ENCODE results near the gene AJM1. TPM values are rescaled to one million over a fixed set of nuclear protein-coding genes. Genes with fewer than 3 reads are reported as not detected.

AJM1 gene
- total RNA-seq, 1 donor from 2014 or later: 1.6 TPM

GRCh38 chr9:136886610-136887597 lies 44.6 kb downstream of the AJM1 start:
- Mint-ChIP-seq H3K36me3 (ENCODE audit: low read depth) (peaks cover 28% of the 10 kb centered on the region), H3K9me3 (no peaks in the 10 kb centered on the region), H3K4me1 (peaks cover 35% of the 10 kb centered on the region), H3K27me3 (no peaks in the 10 kb centered on the region), H3K27ac (peak overlapping the region; percentile 88), H3K4me3 (peak overlapping the region; percentile 91)
- ChIA-PET CTCF (interaction anchor here (0.9 to 1.9 kb wide), 4 partner anchors 15 to 142 kb away, joined by 3 to 5 read pairs (median 4); no protein-coding TSS in a partner anchor), POLR2A (interaction anchor here (0.6 to 3.8 kb wide), 13 partner anchors 10 to 282 kb away, joined by 3 to 95 read pairs (median 7); partner anchors contain the start of genes AJM1, EDF1 and PAXX)
- intact Hi-C loops (cut with micrococcal nuclease): loop anchor here (1.0 to 10.0 kb wide), 6 partner anchors 15 to 338 kb away; partner anchors contain the start of genes CYSRT1, FBXW5, PHPT1 and RABL6
- ATAC-seq (ENCODE audit: low read depth): peak; percentile 26
- DNase-seq: no peak
- no peak for TF ChIP-seq CTCF (IDR thresholded peaks at IDR 0.05)

GRCh38 chr9:136888454-136888853 lies 46.2 kb downstream of the AJM1 start:
- intact Hi-C loops (cut with micrococcal nuclease): loop anchor here (10.0 kb wide), 1 partner anchor 336 kb away; the partner anchor contains the start of genes CYSRT1, RNF208 and RNF224
- no peak for TF ChIP-seq CTCF (IDR thresholded peaks at IDR 0.05)

GRCh38 chr9:136889858-136890257 lies 47.6 kb downstream of the AJM1 start:
- Mint-ChIP-seq H3K4me3 (no peak overlapping the region), H3K9me3 (no peaks in the 10 kb centered on the region), H3K36me3 (ENCODE audit: low read depth) (peaks cover 43% of the 10 kb centered on the region), H3K4me1 (peaks cover 37% of the 10 kb centered on the region), H3K27me3 (no peaks in the 10 kb centered on the region), H3K27ac (no peak overlapping the region)
- no peak for DNase-seq
- ChIA-PET POLR2A (no interaction called here), CTCF (no interaction called here)
- no peak for ATAC-seq (ENCODE audit: low read depth)
- no peak for TF ChIP-seq CTCF (IDR thresholded peaks at IDR 0.05)
- intact Hi-C loops (cut with micrococcal nuclease): loop anchor here (10.0 kb wide), 1 partner anchor 335 kb away; the partner anchor contains the start of genes CYSRT1, RNF208 and RNF224

More at GRCh38 chr9:136888454-136888853, 46.2 kb downstream of the AJM1 start:
- H3K9me3 Mint-ChIP-seq: no peaks in the 10 kb centered on the region
- DNase-seq (no peak), ATAC-seq (ENCODE audit: low read depth) (no peak)
- H3K27me3 Mint-ChIP-seq: no peaks in the 10 kb centered on the region
- H3K36me3 Mint-ChIP-seq (ENCODE audit: low read depth): peaks cover 35% of the 10 kb centered on the region
- POLR2A ChIA-PET: interaction anchor here (3.8 kb wide), 1 partner anchor 12 kb away, joined by 95 read pairs; no protein-coding TSS in a partner anchor
- CTCF ChIA-PET: interaction anchor here (1.0 kb wide), 1 partner anchor 131 kb away, joined by 3 read pairs; no protein-coding TSS in a partner anchor
- H3K4me1 Mint-ChIP-seq: peaks cover 30% of the 10 kb centered on the region
- no peak overlapping the region for H3K4me3 Mint-ChIP-seq
- no peak overlapping the region for H3K27ac Mint-ChIP-seq

GRCh38 chr9:136890661-136891060 lies 48.4 kb downstream of the AJM1 start:
- H3K4me3 Mint-ChIP-seq: no peak overlapping the region
- ATAC-seq (ENCODE audit: low read depth): no peak
- H3K27me3 Mint-ChIP-seq: no peaks in the 10 kb centered on the region
- intact Hi-C loops (cut with micrococcal nuclease): no loop called here
- TF ChIP-seq CTCF (IDR thresholded peaks at IDR 0.05): no peak
- H3K27ac Mint-ChIP-seq: no peak overlapping the region
- CTCF ChIA-PET: interaction anchor here (0.7 kb wide), 1 partner anchor 14 kb away, joined by 3 read pairs; no protein-coding TSS in a partner anchor
- peaks cover 34% of the 10 kb centered on the region for H3K4me1 Mint-ChIP-seq
- POLR2A ChIA-PET: interaction anchor here (0.7 kb wide), 1 partner anchor 29 kb away, joined by 5 read pairs; no protein-coding TSS in a partner anchor
- no peaks in the 10 kb centered on the region for H3K9me3 Mint-ChIP-seq
- peaks cover 49% of the 10 kb centered on the region for H3K36me3 Mint-ChIP-seq (ENCODE audit: low read depth)
- no peak for DNase-seq

Other genes starting within 250 kb of the AJM1 start
- not detected in 2 replicates for gene EGFL7, start 179.6 kb upstream of the AJM1 start, total RNA-seq
- gene AGPAT2, start 155.0 kb upstream of the AJM1 start, total RNA-seq: 16.6 and 17.1 TPM in 2 replicates
- 1.5 and 2.2 TPM in 2 replicates for gene DIPK1B, start 129.9 kb upstream of the AJM1 start, total RNA-seq
- 13.7 and 15.9 TPM in 2 replicates for gene LCN10, start 99.5 kb upstream of the AJM1 start, total RNA-seq
- gene LCN6, start 94.0 kb upstream of the AJM1 start, total RNA-seq: not detected in 2 replicates
- 5.3 and 6.9 TPM in 2 replicates for gene LCN8, start 84.2 kb upstream of the AJM1 start, total RNA-seq
- gene LCN15, start 78.0 kb upstream of the AJM1 start, total RNA-seq: not detected in 2 replicates
- gene TMEM141, start 51.1 kb upstream of the AJM1 start, total RNA-seq: 34.9 and 35.8 TPM in 2 replicates
- gene CCDC183, start 46.1 kb upstream of the AJM1 start, total RNA-seq: not detected in 2 replicates
- 70.1 and 75.0 TPM in 2 replicates for gene RABL6, start 34.5 kb upstream of the AJM1 start, total RNA-seq
- gene PHPT1, start 6.9 kb downstream of the AJM1 start, total RNA-seq: 58.8 and 64.6 TPM in 2 replicates
- 5.2 and 6.1 TPM in 2 replicates for gene MAMDC4, start 9.9 kb downstream of the AJM1 start, total RNA-seq
- 282 and 298 TPM in 2 replicates for gene EDF1, start 23.8 kb downstream of the AJM1 start, total RNA-seq
- 49.7 and 58.2 TPM in 2 replicates for gene TRAF2, start 44.0 kb downstream of the AJM1 start, total RNA-seq
- gene FBXW5, start 102.3 kb downstream of the AJM1 start, total RNA-seq: 81.5 and 82.1 TPM in 2 replicates
- 0.69 and 3.4 TPM in 2 replicates for gene C8G, start 102.8 kb downstream of the AJM1 start, total RNA-seq
- 2.4 TPM in 2 replicates for gene LCN12, start 109.8 kb downstream of the AJM1 start, total RNA-seq
- not detected in 2 replicates for gene PTGDS, start 135.0 kb downstream of the AJM1 start, total RNA-seq
- not detected in 2 replicates for gene LCNL1, start 140.5 kb downstream of the AJM1 start, total RNA-seq
- 43.4 and 47.8 TPM in 2 replicates for gene PAXX, start 149.9 kb downstream of the AJM1 start, total RNA-seq
- gene CLIC3, start 154.1 kb downstream of the AJM1 start, total RNA-seq: not detected in 2 replicates
- 4.5 and 7.5 TPM in 2 replicates for gene ABCA2, start 185.8 kb downstream of the AJM1 start, total RNA-seq
- gene FUT7, start 189.6 kb downstream of the AJM1 start, total RNA-seq: 3.9 and 5.0 TPM in 2 replicates
- gene NPDC1, start 203.7 kb downstream of the AJM1 start, total RNA-seq: 0.18 TPM in 1 of 2 replicates, not detected in the other
- not detected in 2 replicates for gene ENTPD2, start 211.6 kb downstream of the AJM1 start, total RNA-seq
- 0.80 and 0.81 TPM in 2 replicates for gene SAPCD2, start 228.1 kb downstream of the AJM1 start, total RNA-seq
- 13.4 and 17.2 TPM in 2 replicates for gene UAP1L1, start 235.0 kb downstream of the AJM1 start, total RNA-seq
- 33.6 and 37.7 TPM in 2 replicates for gene MAN1B1, start 244.5 kb downstream of the AJM1 start, total RNA-seq